IMR-90 (cell line): ENCODE measurements around the gene MICAL2. TPM values are rescaled to one million over a fixed set of nuclear protein-coding genes. Genes with fewer than 3 reads are reported as not detected.

ENCODE experiments used
- ATAC-seq: fragments of 200-7000 bp; cut with Tn5 transposase; 2 replicates; pipeline ENCODE4 v1.9.1; 2020; ENCODE audit warnings: low read depth, mild to moderate bottlenecking, moderate library complexity
- BruUV-seq: library from RNA; stranded (reverse); fragments of 400-500 nt; replicated peaks from 2 replicates; lab custom pipeline; 2021; lab: Mats Ljungman, UMichigan
- CTCF ChIA-PET: fragments of 300-600 bp; formaldehyde crosslinking; extraction: SDS; loops from one replicate; lab custom pipeline; 2021; ENCODE audit warnings: antibody characterized with exemption; lab: Yijun Ruan, JAX
- POLR2A ChIA-PET: fragments of 300-600 bp; sonication (Branson Sonifier 250); formaldehyde crosslinking; loops from one replicate; lab custom pipeline; 2022; ENCODE audit warnings: antibody characterized with exemption; ENCODE audit not compliant: unreplicated experiment; lab: Charles Lee
- DNase-seq: peaks from one replicate; pipeline ENCODE4 v3.0.0; 2013
- H2AFZ ChIP-seq: replicated peaks from 2 replicates; pipeline ENCODE3; 2013; ENCODE audit warnings: low read length, mild to moderate bottlenecking; ENCODE audit not compliant: poor library complexity
- H2AK5ac ChIP-seq: 2 replicates; pipeline ENCODE4 v1.6.1; 2013; ENCODE audit warnings: low read depth, low read length, inconsistent platforms
- H2AK9ac ChIP-seq: replicated peaks from 2 replicates; pipeline ENCODE3; 2013; ENCODE audit warnings: mild to moderate bottlenecking, low read depth, low read length, moderate library complexity; ENCODE audit not compliant: poor library complexity
- H2BK120ac ChIP-seq: 2 replicates; pipeline ENCODE4 v1.6.1; 2013; ENCODE audit warnings: low read depth, low read length, inconsistent platforms
- H2BK15ac ChIP-seq: 3 replicates; pipeline ENCODE4 v1.6.1; 2013; ENCODE audit warnings: low read depth, low read length, inconsistent platforms
- H2BK20ac ChIP-seq: 2 replicates; pipeline ENCODE4 v1.6.1; 2013; ENCODE audit warnings: low read depth, mild to moderate bottlenecking, inconsistent platforms, low read length, moderate library complexity
- H2BK5ac ChIP-seq: 2 replicates; pipeline ENCODE4 v1.6.1; 2013; ENCODE audit warnings: mild to moderate bottlenecking, low read depth, low read length, inconsistent platforms; ENCODE audit not compliant: poor library complexity, severe bottlenecking
- H3K14ac ChIP-seq: replicated peaks from 2 replicates; pipeline ENCODE4 v1.6.1; 2013; ENCODE audit warnings: low read depth, low read length, inconsistent platforms
- H3K18ac ChIP-seq: 2 replicates; pipeline ENCODE4 v1.6.1; 2013; ENCODE audit warnings: low read depth, low read length, control low read depth
- H3K23ac ChIP-seq: 2 replicates; pipeline ENCODE4 v1.6.1; 2013; ENCODE audit warnings: low read depth, low read length, inconsistent platforms
- H3K27ac ChIP-seq: 2 replicates; pipeline ENCODE4 v1.5.1; 2013; ENCODE audit warnings: mild to moderate bottlenecking, control low read depth, low read length; ENCODE audit not compliant: insufficient read depth
- H3K27me3 ChIP-seq: 2 replicates; pipeline ENCODE4 v1.6.1; 2013; ENCODE audit warnings: low read length; ENCODE audit not compliant: control insufficient read depth, insufficient read depth
- H3K36me3 ChIP-seq: 2 replicates; pipeline ENCODE4 v1.6.1; 2013; ENCODE audit warnings: low read length, mixed read lengths; ENCODE audit not compliant: control insufficient read depth, insufficient read depth
- H3K4ac ChIP-seq: 2 replicates; pipeline ENCODE4 v1.6.1; 2013; ENCODE audit warnings: low read depth, low read length, inconsistent platforms
- H3K4me1 ChIP-seq: 2 replicates; pipeline ENCODE4 v1.6.1; 2013; ENCODE audit warnings: low read length, mixed read lengths; ENCODE audit not compliant: control insufficient read depth, insufficient read depth
- H3K4me2 ChIP-seq: 2 replicates; pipeline ENCODE4 v1.6.1; 2013; ENCODE audit warnings: low read depth, mild to moderate bottlenecking, control low read depth, low read length, moderate library complexity
- H3K4me3 ChIP-seq: 2 replicates; pipeline ENCODE4 v1.5.1; 2013; ENCODE audit warnings: low read depth, mild to moderate bottlenecking, control low read depth, low read length, moderate library complexity; ENCODE audit not compliant: insufficient read depth
- H3K56ac ChIP-seq: 2 replicates; pipeline ENCODE4 v1.6.1; 2013; ENCODE audit warnings: low read length, inconsistent platforms; ENCODE audit not compliant: insufficient read depth; ENCODE audit errors: extremely low read depth
- H3K79me1 ChIP-seq, 2 experiments: 2 replicates each; pipeline ENCODE4 v1.6.1; 2013; ENCODE audit warnings: low read length in 2 of 2, inconsistent platforms in 1 of 2, low read depth in 1 of 2
- H3K9ac ChIP-seq: 2 replicates; pipeline ENCODE4 v1.6.1; 2013; ENCODE audit warnings: low read depth, low read length, control low read depth
- H3K9me1 ChIP-seq: 2 replicates; pipeline ENCODE4 v1.6.1; 2013; ENCODE audit warnings: low read length, inconsistent platforms; ENCODE audit not compliant: insufficient read depth
- H3K9me3 ChIP-seq: 2 replicates; pipeline ENCODE4 v1.6.1; 2013; ENCODE audit warnings: low read length; ENCODE audit not compliant: control insufficient read depth, insufficient read depth
- H4K20me1 ChIP-seq: 2 replicates; pipeline ENCODE4 v1.6.1; 2013; ENCODE audit warnings: low read length, inconsistent platforms; ENCODE audit not compliant: insufficient read depth
- H4K5ac ChIP-seq: 2 replicates; pipeline ENCODE4 v1.6.1; 2013; ENCODE audit warnings: mild to moderate bottlenecking, low read depth, low read length, control low read depth
- H4K8ac ChIP-seq, 2 experiments: 2 replicates each; pipeline ENCODE4 v1.6.1; 2013; ENCODE audit warnings: low read depth in 2 of 2, low read length in 2 of 2, control low read depth in 1 of 2, inconsistent platforms in 1 of 2
- H4K91ac ChIP-seq: 2 replicates; pipeline ENCODE4 v1.6.1; 2013; ENCODE audit warnings: low read depth, low read length, inconsistent platforms; ENCODE audit not compliant: insufficient read depth
- BHLHE40 ChIP-seq: fragments of 150-350 bp; IDR thresholded peaks from 2 replicates; pipeline ENCODE4 v1.6.1; 2016; ENCODE audit warnings: mild to moderate bottlenecking, low read depth, low read length
- CEBPB ChIP-seq: IDR thresholded peaks from 2 replicates; pipeline ENCODE4 v1.6.1; 2012; ENCODE audit warnings: low read depth, low read length, improper control_type of control experiment
- CHD1 ChIP-seq: IDR thresholded peaks from 2 replicates; pipeline ENCODE4 v1.6.1; 2012; ENCODE audit warnings: low read depth, low read length, improper control_type of control experiment
- CTCF ChIP-seq: conservative IDR thresholded peaks from 2 replicates; pipeline ENCODE4 v1.5.1; 2012; ENCODE audit warnings: mild to moderate bottlenecking, low read depth, low read length, improper control_type of control experiment
- ELK1 ChIP-seq: fragments of 150-350 bp; IDR thresholded peaks from 2 replicates; pipeline ENCODE4 v1.6.1; 2016; ENCODE audit warnings: low read depth, mild to moderate bottlenecking, low read length, moderate library complexity, borderline replicate concordance
- FOS ChIP-seq: fragments of 150-350 bp; IDR thresholded peaks from 2 replicates; pipeline ENCODE4 v1.6.1; 2016; ENCODE audit warnings: low read depth, low read length
- MAFK ChIP-seq: IDR thresholded peaks from 2 replicates; pipeline ENCODE4 v1.6.1; 2012; ENCODE audit warnings: low read depth, low read length, improper control_type of control experiment
- MAZ ChIP-seq: IDR thresholded peaks from 2 replicates; pipeline ENCODE4 v1.6.1; 2012; ENCODE audit warnings: low read depth, mild to moderate bottlenecking, low read length, improper control_type of control experiment, moderate library complexity, borderline replicate concordance
- MXI1 ChIP-seq: IDR thresholded peaks from 2 replicates; pipeline ENCODE4 v1.6.1; 2012; ENCODE audit warnings: low read depth, mild to moderate bottlenecking, low read length, moderate library complexity, borderline replicate concordance
- NFE2L2 ChIP-seq: fragments of 150-350 bp; IDR thresholded peaks from 2 replicates; pipeline ENCODE4 v1.6.1; 2016; ENCODE audit warnings: low read depth, mild to moderate bottlenecking, low read length
- POLR2A ChIP-seq: IDR thresholded peaks from 2 replicates; pipeline ENCODE4 v1.6.1; 2012; ENCODE audit warnings: mild to moderate bottlenecking, low read depth, low read length
- RAD21 ChIP-seq: IDR thresholded peaks from 2 replicates; pipeline ENCODE4 v1.6.1; 2012; ENCODE audit warnings: low read length, improper control_type of control experiment
- RCOR1 ChIP-seq: IDR thresholded peaks from 2 replicates; pipeline ENCODE4 v1.6.1; 2012; ENCODE audit warnings: mild to moderate bottlenecking, low read length, improper control_type of control experiment; ENCODE audit not compliant: insufficient replicate concordance
- RFX5 ChIP-seq: IDR thresholded peaks from 2 replicates; pipeline ENCODE4 v1.8.0; 2012; ENCODE audit warnings: low read depth, mild to moderate bottlenecking, low read length, moderate library complexity
- SMC3 ChIP-seq: fragments of 150-350 bp; IDR thresholded peaks from 2 replicates; pipeline ENCODE4 v1.6.1; 2016; ENCODE audit warnings: low read depth, mild to moderate bottlenecking, antibody characterized with exemption, low read length, moderate library complexity
- USF2 ChIP-seq: fragments of 150-350 bp; IDR thresholded peaks from 2 replicates; pipeline ENCODE4 v1.6.1; 2017; ENCODE audit warnings: mild to moderate bottlenecking, antibody characterized with exemption, low read length, low read depth
- WGBS, 2 experiments: methylation state at CpG; one replicate each; pipeline versions ENCODE4 v1.1.5 to v1.1.7; 2013; ENCODE audit warnings: missing lambda C conversion rate in 2 of 2; ENCODE audit not compliant: insufficient read length in 1 of 2; ENCODE audit errors: extremely low coverage in 2 of 2; 5-methylcytosine and 5-hydroxymethylcytosine counted together
- dilution Hi-C: fragments of 300-500 bp; cut with HindIII; formaldehyde crosslinking; loops from one replicate; pipeline ENCODE4 v1.14.3; 2018; ENCODE audit warnings: low sequenced_read_pairs; ENCODE audit not compliant: unreplicated experiment
- in situ Hi-C: fragments of 300-500 bp; cut with MboI; formaldehyde crosslinking; loops from 3 replicates; pipeline ENCODE4 v1.14.3; 2019; ENCODE audit warnings: low sequenced_read_pairs, inconsistent platforms, mixed read lengths
- intact Hi-C: fragments of 100-400 bp; cut with micrococcal nuclease; formaldehyde crosslinking; loops from 2 replicates; pipeline ENCODE4 v1.10.0; 2022
- polyA plus RNA-seq, 3 experiments: library from polyadenylated mRNA; depleted of rRNA; stranded (reverse); fragments of >200 nt; gene quantifications; 2 replicates each; pipeline ENCODE4 v1.2.3, GENCODE V29; 2012; ENCODE audit warnings: low replicate concordance in 1 of 3
- total RNA-seq: library from RNA; depleted of rRNA; stranded (reverse); fragments of >200 nt; gene quantifications from 2 replicates; pipeline ENCODE4 v1.2.3, GENCODE V29; 2012

Gene MICAL2
- total and polyA plus RNA-seq, 2 of the 4 experiments (the other 2 are of a cell fraction), result 170 to 336 TPM

GRCh38 chr11:12245091-12245490, 134.7 kb downstream of the MICAL2 start:
- Histone ChIP-seq H3K4me1 (peaks cover 4% of the 10 kb centered on the region; the same call in 1 of the 2 replicates), H4K20me1 (no peaks in the 10 kb centered on the region), H3K9ac (no peak overlapping the region), H2BK5ac (no peak overlapping the region), H3K4me2 (no peak overlapping the region), H3K23ac (no peak overlapping the region), H3K27ac (no peak overlapping the region), H4K91ac (no peak overlapping the region), H3K79me1 (peaks cover 29 to 97% of the 10 kb centered on the region in 2 experiments), H3K4ac (no peak overlapping the region), H2BK120ac (no peak overlapping the region), H3K27me3 (no peaks in the 10 kb centered on the region), H3K18ac (no peak overlapping the region), H4K5ac (no peak overlapping the region), H3K4me3 (no peak overlapping the region), H2AFZ (no peak overlapping the region), H3K9me1 (peaks cover 39% of the 10 kb centered on the region), H4K8ac (no peak overlapping the region), H2BK20ac (no peak overlapping the region), H3K36me3 (peaks cover 57% of the 10 kb centered on the region), H2AK5ac (peak overlapping the region; percentile 20; the same call in 1 of the 2 replicates), H2BK15ac (no peak overlapping the region), H3K14ac (no peak overlapping the region), H3K56ac (no peak overlapping the region), H2AK9ac (no peak overlapping the region), H3K9me3 (no peaks in the 10 kb centered on the region)
- in situ Hi-C loops, result no loop called here
- TF ChIP-seq BHLHE40 (no peak), CEBPB (no peak), RAD21 (no peak), POLR2A (no peak), ELK1 (no peak), MAFK (no peak), FOS (no peak), MAZ (no peak), CHD1 (no peak), RCOR1 (no peak), SMC3 (no peak), RFX5 (no peak), MXI1 (no peak), CTCF (no peak), NFE2L2 (no peak), USF2 (no peak)
- CTCF ChIA-PET, result no interaction called here
- DNase-seq, result no peak
- dilution Hi-C loops, result no loop called here
- no CpG with 5 or more reads among the region's 6 CpGs for WGBS, 2 experiments
- POLR2A ChIA-PET, result no interaction called here
- ATAC-seq, result no peak
- intact Hi-C loops, result no loop called here
- no TSS peak for BruUV-seq
